PC-3 (cell line): ENCODE results near the gene KDM6A.

Experiments
- EZH2 ChIP-seq: fragments of 300-600 bp; sonication (generic); IDR thresholded peaks from one replicate; pipeline ENCODE4 v1.6.1; 2017; ENCODE audit warnings: antibody characterized with exemption, mild to moderate bottlenecking, low read length; ENCODE audit not compliant: unreplicated experiment
- TF ChIP-seq, protein P1 (sequence below): fragments of 300-600 bp; sonication (generic); conservative IDR thresholded peaks from 2 replicates; pipeline ENCODE4 v1.5.1; 2017; ENCODE audit warnings: antibody characterized with exemption, low read depth, mild to moderate bottlenecking, low read length

GRCh38 chrX:45050558-45050957 is 177.6 kb downstream of the KDM6A start:
- TF ChIP-seq, protein P1, sequence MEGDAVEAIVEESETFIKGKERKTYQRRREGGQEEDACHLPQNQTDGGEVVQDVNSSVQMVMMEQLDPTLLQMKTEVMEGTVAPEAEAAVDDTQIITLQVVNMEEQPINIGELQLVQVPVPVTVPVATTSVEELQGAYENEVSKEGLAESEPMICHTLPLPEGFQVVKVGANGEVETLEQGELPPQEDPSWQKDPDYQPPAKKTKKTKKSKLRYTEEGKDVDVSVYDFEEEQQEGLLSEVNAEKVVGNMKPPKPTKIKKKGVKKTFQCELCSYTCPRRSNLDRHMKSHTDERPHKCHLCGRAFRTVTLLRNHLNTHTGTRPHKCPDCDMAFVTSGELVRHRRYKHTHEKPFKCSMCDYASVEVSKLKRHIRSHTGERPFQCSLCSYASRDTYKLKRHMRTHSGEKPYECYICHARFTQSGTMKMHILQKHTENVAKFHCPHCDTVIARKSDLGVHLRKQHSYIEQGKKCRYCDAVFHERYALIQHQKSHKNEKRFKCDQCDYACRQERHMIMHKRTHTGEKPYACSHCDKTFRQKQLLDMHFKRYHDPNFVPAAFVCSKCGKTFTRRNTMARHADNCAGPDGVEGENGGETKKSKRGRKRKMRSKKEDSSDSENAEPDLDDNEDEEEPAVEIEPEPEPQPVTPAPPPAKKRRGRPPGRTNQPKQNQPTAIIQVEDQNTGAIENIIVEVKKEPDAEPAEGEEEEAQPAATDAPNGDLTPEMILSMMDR = no peak
- TF ChIP-seq EZH2 = no peak
